Measurements from ENCODE around the gene SLC25A3. TPM values are rescaled to one million over a fixed set of nuclear protein-coding genes. Genes with fewer than 3 reads are reported as not detected.
"Not testable (repeated sequence)": the region's sequence is repeated elsewhere in the genome, so short reads cannot be mapped to it uniquely, and the experiment has no call there.

SLC25A3 gene
- total RNA-seq: 100 to 1,000 TPM; 283 to 701 (median 315) TPM

- Histone ChIP-seq H3K36me3 (no peaks in the 10 kb centered on the region), H3K4me1 (peaks cover 0 to 4% of the 10 kb centered on the region in 2 donors), H3K27me3 (no peaks in the 10 kb centered on the region), H3K9me3 (no peaks in the 10 kb centered on the region), H3K27ac (peak within 1 kb of the TSS; percentile 93 to 96), H3K4me3 (peak within 1 kb of the TSS; percentile 60 to 87)
- TF ChIP-seq CTCF (IDR thresholded peaks at IDR 0.05) (no peak), POLR2A (IDR thresholded peaks at IDR 0.05) (peak; percentile 82 to 97)
- intact Hi-C loops (cut with DNase I; ENCODE audit: low total_unique reads): no loop called here
- peak; percentile 96 to 97 for DNase-seq
Observed at GRCh38 chr12:98593351-98594049, at the start of gene SLC25A3. SLC25A3 (plus strand) TSS chr12:98593686; CDS start chr12:98593979, 293 bp downstream.

DNA sequence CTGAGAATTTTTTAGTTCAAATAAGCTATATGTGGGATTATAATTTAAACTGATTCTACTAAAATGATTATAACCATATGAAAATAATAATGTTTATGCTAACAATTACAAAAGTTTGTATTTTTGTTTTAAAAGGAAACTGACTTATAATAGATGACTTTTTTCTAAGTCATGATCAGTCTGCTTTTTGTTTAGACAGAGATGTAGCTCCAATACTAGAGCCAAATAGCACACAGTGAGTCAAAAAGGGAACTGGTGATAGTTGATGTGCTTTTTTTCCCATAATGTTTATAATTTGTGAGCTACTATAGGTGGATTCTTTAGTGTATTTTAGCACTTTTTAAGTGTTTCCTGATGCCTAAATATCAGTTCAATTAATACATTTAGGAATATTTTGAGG, 49.8 kb upstream of the SLC25A3 start:
- no peaks in the 10 kb centered on the region for H3K9me3 ChIP-seq
- no peak overlapping the region for H3K4me3 ChIP-seq
- H3K27ac ChIP-seq: no peak overlapping the region
- intact Hi-C loops (cut with DNase I; ENCODE audit: low total_unique reads): no loop called here
- H3K36me3 ChIP-seq: no peaks in the 10 kb centered on the region
- H3K27me3 ChIP-seq: no peaks in the 10 kb centered on the region
- no peak for DNase-seq
- no peak for TF ChIP-seq POLR2A (IDR thresholded peaks at IDR 0.05)
- no peak for TF ChIP-seq CTCF (IDR thresholded peaks at IDR 0.05)
- H3K4me1 ChIP-seq: no peaks in the 10 kb centered on the region

- no peak overlapping the region for H3K4me3 ChIP-seq
- no peaks in the 10 kb centered on the region for H3K36me3 ChIP-seq
- H3K9me3 ChIP-seq: no peaks in the 10 kb centered on the region
- H3K27ac ChIP-seq: no peak overlapping the region
- H3K27me3 ChIP-seq: no peaks in the 10 kb centered on the region
- DNase-seq: no peak
- intact Hi-C loops (cut with DNase I; ENCODE audit: low total_unique reads): no loop called here
- no peaks in the 10 kb centered on the region for H3K4me1 ChIP-seq
- TF ChIP-seq POLR2A (IDR thresholded peaks at IDR 0.05) (no peak), CTCF (IDR thresholded peaks at IDR 0.05) (no peak)
Observed at GRCh38 chr12:98544751-98545150, 48.7 kb upstream of the SLC25A3 start.

DNA sequence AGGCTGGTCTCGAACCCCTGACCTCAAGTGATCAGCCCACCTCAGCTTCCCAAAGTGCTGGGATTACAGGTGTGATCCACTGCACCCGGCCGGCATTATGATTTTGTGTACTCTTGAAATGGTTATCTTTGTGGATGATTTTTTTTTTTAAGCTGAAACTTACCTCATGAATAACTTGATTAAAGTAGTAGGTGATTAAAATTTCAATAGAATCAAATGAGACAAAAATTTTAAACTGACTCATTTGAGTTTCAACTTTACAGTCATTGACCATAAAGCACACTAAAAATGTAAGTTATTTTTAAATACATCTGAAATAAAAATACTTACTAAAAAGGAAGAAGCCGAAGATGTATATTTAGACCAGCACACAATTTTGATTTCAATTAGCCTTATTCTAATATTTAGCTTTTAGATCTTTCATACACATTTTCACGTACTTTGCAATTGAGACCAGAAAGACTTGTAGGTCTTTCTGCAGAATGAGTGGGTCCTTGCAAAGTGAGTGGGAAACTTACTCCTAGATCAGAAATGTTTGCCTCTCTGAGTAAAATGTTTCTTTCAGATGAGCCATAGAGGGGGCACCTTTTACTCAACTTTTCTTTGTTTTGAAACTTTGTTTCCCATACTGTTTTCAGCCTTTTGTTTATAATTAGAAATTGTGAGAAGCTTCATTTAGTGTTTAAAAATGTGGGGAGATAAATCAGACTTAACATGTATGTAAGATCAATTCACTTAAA, 43.9 kb upstream of the SLC25A3 start:
- Histone ChIP-seq H3K4me1 (no peaks in the 10 kb centered on the region), H3K36me3 (no peaks in the 10 kb centered on the region), H3K27me3 (no peaks in the 10 kb centered on the region), H3K4me3 (no peak overlapping the region), H3K27ac (no peak overlapping the region), H3K9me3 (no peaks in the 10 kb centered on the region)
- TF ChIP-seq POLR2A (IDR thresholded peaks at IDR 0.05) (no peak), CTCF (IDR thresholded peaks at IDR 0.05) (no peak)
- no peak for DNase-seq
- intact Hi-C loops (cut with DNase I; ENCODE audit: low total_unique reads): no loop called here

- Histone ChIP-seq H3K27ac (no peak overlapping the region), H3K9me3 (no peaks in the 10 kb centered on the region), H3K4me3 (no peak overlapping the region), H3K4me1 (no peaks in the 10 kb centered on the region), H3K36me3 (no peaks in the 10 kb centered on the region), H3K27me3 (no peaks in the 10 kb centered on the region)
- no peak for DNase-seq
- intact Hi-C loops (cut with DNase I; ENCODE audit: low total_unique reads): no loop called here
- TF ChIP-seq POLR2A (IDR thresholded peaks at IDR 0.05): no peak
- TF ChIP-seq CTCF (IDR thresholded peaks at IDR 0.05): no peak
Observed at GRCh38 chr12:98551787-98552186, 41.7 kb upstream of the SLC25A3 start.

DNA sequence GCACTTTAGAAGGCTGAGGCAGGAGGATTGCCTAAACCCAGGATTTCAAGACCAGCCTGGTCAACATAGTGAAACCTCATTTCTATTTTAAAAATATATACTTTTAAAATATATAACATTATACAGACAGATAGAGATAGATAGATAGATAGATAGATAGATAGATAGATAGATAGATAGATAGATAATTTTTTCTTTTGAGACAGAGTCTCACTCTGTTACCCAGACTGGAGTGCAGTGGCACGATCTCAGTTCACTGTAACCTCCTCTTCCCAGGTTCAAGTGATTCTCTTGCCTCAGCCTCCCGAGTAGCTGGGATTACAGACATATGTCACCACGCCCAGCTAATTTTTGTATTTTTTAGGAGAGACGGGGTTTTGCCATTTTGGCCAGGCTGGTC, 35.4 kb upstream of the SLC25A3 start:
- H3K27me3 ChIP-seq; H3K36me3 ChIP-seq; intact Hi-C loops (cut with DNase I; ENCODE audit: low total_unique reads); H3K9me3 ChIP-seq; H3K4me3 ChIP-seq; DNase-seq; H3K27ac ChIP-seq; H3K4me1 ChIP-seq: not testable (repeated sequence)
